Skin of body (tissue), 2 donors: ENCODE measurements around the gene ABCC6. TPM values are rescaled to one million over a fixed set of nuclear protein-coding genes. Genes with fewer than 3 reads are reported as not detected.
"Not testable (repeated sequence)": the region's sequence is repeated elsewhere in the genome, so short reads cannot be mapped to it uniquely, and the experiment has no call there.

Experiments
- DNase-seq: peaks from one replicate; lab custom pipeline; 2025; lab: John Stamatoyannopoulos, UW
- total RNA-seq: library from RNA; depleted of rRNA; stranded (reverse); fragments of >200 nt; gene quantifications from one replicate; pipeline ENCODE4 v1.2.3, GENCODE V29; 2014

The ABCC6 gene
- total RNA-seq, 1 donor from 2014 or later = 1.9 TPM

- not testable (repeated sequence) for DNase-seq
These were observed 32.3 kb downstream of the ABCC6 start for GRCh38 chr16:16190966-16191365.

- DNase-seq = no peak
These were observed 32.7 kb downstream of the ABCC6 start for GRCh38 chr16:16190546-16190945.

GRCh38 chr16:16189842-16190241, 33.5 kb downstream of the ABCC6 start:
- no peak for DNase-seq

GRCh38 chr16:16188827-16189226, 34.5 kb downstream of the ABCC6 start:
- DNase-seq = no peak

GRCh38 chr16:16186820-16187219, 36.5 kb downstream of the ABCC6 start:
- DNase-seq = no peak

- no peak for DNase-seq
These were observed 38.2 kb downstream of the ABCC6 start for GRCh38 chr16:16185095-16185494.

GRCh38 chr16:16184594-16184993, 38.7 kb downstream of the ABCC6 start:
- DNase-seq = no peak

- DNase-seq = no peak
These were observed 39.7 kb downstream of the ABCC6 start for GRCh38 chr16:16183562-16183961.

- DNase-seq = no peak
These were observed 40.4 kb downstream of the ABCC6 start for GRCh38 chr16:16182918-16183317.

- not testable (repeated sequence) for DNase-seq
These were observed 41.5 kb downstream of the ABCC6 start for GRCh38 chr16:16181748-16182147.

GRCh38 chr16:16178455-16179162, 44.7 kb downstream of the ABCC6 start:
- no peak for DNase-seq

- DNase-seq = no peak
These were observed 47.0 kb downstream of the ABCC6 start for GRCh38 chr16:16176328-16176727.

- DNase-seq = no peak
These were observed 48.0 kb downstream of the ABCC6 start for GRCh38 chr16:16175296-16175695.

GRCh38 chr16:16172991-16173390, 50.3 kb downstream of the ABCC6 start:
- no peak for DNase-seq

- DNase-seq = no peak
These were observed 51.9 kb downstream of the ABCC6 start for GRCh38 chr16:16171332-16171919.

- DNase-seq = no peak
These were observed 53.7 kb downstream of the ABCC6 start for GRCh38 chr16:16169615-16170014.

- no peak for DNase-seq
These were observed 54.9 kb downstream of the ABCC6 start for GRCh38 chr16:16168431-16168830.

GRCh38 chr16:16167927-16168326, 55.4 kb downstream of the ABCC6 start:
- DNase-seq = no peak

- DNase-seq = no peak
These were observed 56.3 kb downstream of the ABCC6 start for GRCh38 chr16:16166949-16167348.

GRCh38 chr16:16166085-16166484, 57.2 kb downstream of the ABCC6 start:
- no peak for DNase-seq

GRCh38 chr16:16164243-16164642, 59.1 kb downstream of the ABCC6 start:
- DNase-seq = no peak

- no peak for DNase-seq
These were observed 59.7 kb downstream of the ABCC6 start for GRCh38 chr16:16163571-16163970.

GRCh38 chr16:16163109-16163508, 60.2 kb downstream of the ABCC6 start:
- no peak for DNase-seq
